ENCODE results near the gene GINS2. TPM values are rescaled to one million over a fixed set of nuclear protein-coding genes. Genes with fewer than 3 reads are reported as not detected.

Gene GINS2
- total RNA-seq, 1 experiment from 2014 or later = 11.3 TPM

GRCh38 chr16:85659336-85659735, 29.4 kb downstream of the GINS2 start:
- intact Hi-C loops (cut with micrococcal nuclease) = no loop called here
- Mint-ChIP-seq H3K27me3 (ENCODE audit: insufficient read depth, unreplicated experiment) (no peaks in the 10 kb centered on the region), H3K9me3 (ENCODE audit: unreplicated experiment) (no peaks in the 10 kb centered on the region), H3K4me1 (ENCODE audit: insufficient read depth, unreplicated experiment) (no peaks in the 10 kb centered on the region), H3K27ac (ENCODE audit: low read depth, unreplicated experiment) (no peak overlapping the region), H3K4me3 (ENCODE audit: unreplicated experiment) (no peak overlapping the region), H3K36me3 (ENCODE audit: insufficient read depth, unreplicated experiment) (peaks cover 77% of the 10 kb centered on the region)
- no peak for TF ChIP-seq CTCF (IDR thresholded peaks at IDR 0.05; ENCODE audit: unreplicated experiment)
- POLR2A ChIA-PET = no interaction called here
- no TSS peak for BruUV-seq (replicated peaks)
- CTCF ChIA-PET = interaction anchor here (0.6 to 1.9 kb wide), 15 partner anchors 9 to 843 kb away, joined by 3 to 10 read pairs (median 5); no protein-coding TSS in a partner anchor
- DNase-seq (ENCODE audit: unreplicated experiment) = no peak

DNA sequence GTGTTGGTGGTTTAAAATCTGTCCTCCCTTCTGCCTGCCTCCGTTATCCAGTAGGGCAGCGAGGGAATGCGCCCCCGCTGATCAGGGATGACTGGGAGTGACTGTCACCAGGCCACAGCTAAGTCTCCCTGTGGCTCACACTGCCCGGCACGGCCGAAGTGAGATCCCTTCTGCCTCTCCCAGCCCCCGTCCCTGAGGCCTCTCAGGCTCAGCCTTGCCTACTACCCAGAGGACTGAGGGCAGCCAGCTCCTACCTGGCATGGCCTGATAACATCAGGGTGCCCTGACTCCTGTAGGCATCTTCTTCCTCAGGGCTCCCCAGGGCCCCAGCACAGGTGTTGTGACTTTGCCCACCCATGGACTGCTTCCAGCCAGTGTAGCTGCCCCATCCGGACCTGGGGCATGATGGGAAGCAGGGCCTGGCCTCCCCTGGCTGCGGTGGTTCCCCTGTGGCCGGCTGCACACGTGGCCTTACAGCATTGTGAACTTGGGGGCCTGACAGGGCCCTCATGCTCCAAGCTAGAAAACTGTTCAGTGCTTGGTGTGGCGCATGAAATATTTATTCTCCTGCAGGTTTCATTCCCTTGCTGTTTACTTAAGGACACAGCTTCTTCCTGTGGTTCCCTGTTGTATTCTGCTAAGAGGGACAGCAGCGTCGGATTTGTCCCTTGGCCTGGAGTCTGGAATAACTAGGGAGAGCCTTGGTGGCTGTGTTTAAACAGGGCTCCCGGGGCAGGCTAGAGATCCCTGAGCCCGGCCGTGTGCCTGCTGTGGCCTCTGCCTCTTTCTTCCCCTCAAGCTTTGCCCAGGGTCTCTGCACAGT, 30.0 kb downstream of the GINS2 start:
- H3K36me3 Mint-ChIP-seq (ENCODE audit: insufficient read depth, unreplicated experiment) = peaks cover 76% of the 10 kb centered on the region

GRCh38 chr16:85657996-85658395, 30.8 kb downstream of the GINS2 start:
- no peaks in the 10 kb centered on the region for H3K9me3 Mint-ChIP-seq (ENCODE audit: unreplicated experiment)
- intact Hi-C loops (cut with micrococcal nuclease) = no loop called here
- H3K27ac Mint-ChIP-seq (ENCODE audit: low read depth, unreplicated experiment) = no peak overlapping the region
- H3K36me3 Mint-ChIP-seq (ENCODE audit: insufficient read depth, unreplicated experiment) = peaks cover 70% of the 10 kb centered on the region
- no peak for TF ChIP-seq CTCF (IDR thresholded peaks at IDR 0.05; ENCODE audit: unreplicated experiment)
- no peak for DNase-seq (ENCODE audit: unreplicated experiment)
- no peak overlapping the region for H3K4me3 Mint-ChIP-seq (ENCODE audit: unreplicated experiment)
- ChIA-PET POLR2A (no interaction called here), CTCF (interaction anchor here (0.6 to 1.9 kb wide), 10 partner anchors 8 to 1962 kb away, joined by 3 to 10 read pairs (median 4); no protein-coding TSS in a partner anchor)
- no TSS peak for BruUV-seq (replicated peaks)
- H3K27me3 Mint-ChIP-seq (ENCODE audit: insufficient read depth, unreplicated experiment) = no peaks in the 10 kb centered on the region
- no peaks in the 10 kb centered on the region for H3K4me1 Mint-ChIP-seq (ENCODE audit: insufficient read depth, unreplicated experiment)

More for the DNA sequence above, 30.0 kb downstream of the GINS2 start:
- H3K9me3 Mint-ChIP-seq (ENCODE audit: unreplicated experiment) = no peaks in the 10 kb centered on the region
- POLR2A ChIA-PET = no interaction called here
- TF ChIP-seq CTCF (IDR thresholded peaks at IDR 0.05; ENCODE audit: unreplicated experiment) = no peak
- intact Hi-C loops (cut with micrococcal nuclease) = no loop called here
- no peaks in the 10 kb centered on the region for H3K4me1 Mint-ChIP-seq (ENCODE audit: insufficient read depth, unreplicated experiment)
- CTCF ChIA-PET = interaction anchor here (0.6 to 1.9 kb wide), 20 partner anchors 8 to 1962 kb away, joined by 3 to 10 read pairs (median 4); no protein-coding TSS in a partner anchor
- no peak overlapping the region for H3K4me3 Mint-ChIP-seq (ENCODE audit: unreplicated experiment)
- H3K27ac Mint-ChIP-seq (ENCODE audit: low read depth, unreplicated experiment) = no peak overlapping the region
- DNase-seq (ENCODE audit: unreplicated experiment) = no peak
- BruUV-seq (replicated peaks) = no TSS peak
- no peaks in the 10 kb centered on the region for H3K27me3 Mint-ChIP-seq (ENCODE audit: insufficient read depth, unreplicated experiment)

GRCh38 chr16:85657267-85657650, 31.5 kb downstream of the GINS2 start:
- no peak overlapping the region for H3K4me3 Mint-ChIP-seq (ENCODE audit: unreplicated experiment)
- DNase-seq (ENCODE audit: unreplicated experiment) = no peak
- POLR2A ChIA-PET = interaction anchor here (0.6 kb wide), 1 partner anchor 11 kb away, joined by 7 read pairs; no protein-coding TSS in a partner anchor
- H3K9me3 Mint-ChIP-seq (ENCODE audit: unreplicated experiment) = no peaks in the 10 kb centered on the region
- no peak for TF ChIP-seq CTCF (IDR thresholded peaks at IDR 0.05; ENCODE audit: unreplicated experiment)
- H3K27ac Mint-ChIP-seq (ENCODE audit: low read depth, unreplicated experiment) = no peak overlapping the region
- H3K27me3 Mint-ChIP-seq (ENCODE audit: insufficient read depth, unreplicated experiment) = no peaks in the 10 kb centered on the region
- no TSS peak for BruUV-seq (replicated peaks)
- CTCF ChIA-PET = interaction anchor here (1.2 to 1.3 kb wide), 3 partner anchors 14 to 412 kb away, joined by 3 to 4 read pairs (median 3); no protein-coding TSS in a partner anchor
- intact Hi-C loops (cut with micrococcal nuclease) = no loop called here
- H3K4me1 Mint-ChIP-seq (ENCODE audit: insufficient read depth, unreplicated experiment) = no peaks in the 10 kb centered on the region
- H3K36me3 Mint-ChIP-seq (ENCODE audit: insufficient read depth, unreplicated experiment) = peaks cover 68% of the 10 kb centered on the region
